NCI-H1417 (cell line): ENCODE data around the gene SRGAP3.
A peak's percentile ranks its signal among the peaks of the same experiment; 100 is the strongest.

ENCODE experiments used
- DNase-seq, 3 experiments: peaks; one replicate each; lab custom pipeline; 2025; lab: John Stamatoyannopoulos, UW

Gene SRGAP3

GRCh38 chr3:8964436-8965370 is 284.7 kb downstream of the SRGAP3 start:
- DNase-seq, result no peak

- DNase-seq, result peak; percentile 83 to 91 (median 88)
Measured at GRCh38 chr3:8963137-8963853, 286.2 kb downstream of the SRGAP3 start, which contains the start of gene RAD18. Gene RAD18, minus strand, starts transcription at chr3:8963472. Its CDS starts 87 bp downstream, at chr3:8963385.

GRCh38 chr3:8962226-8962861 is 287.1 kb downstream of the SRGAP3 start:
- DNase-seq, result no peak

GRCh38 chr3:8959668-8960067 is 289.8 kb downstream of the SRGAP3 start:
- no peak for DNase-seq

GRCh38 chr3:8954938-8955763 is 294.3 kb downstream of the SRGAP3 start:
- DNase-seq, result peak in 1 of 3 experiments; percentile 1

GRCh38 chr3:8953313-8953712 is 296.1 kb downstream of the SRGAP3 start:
- DNase-seq, result no peak

- DNase-seq, result no peak
Measured at GRCh38 chr3:8952130-8952529, 297.3 kb downstream of the SRGAP3 start.

GRCh38 chr3:8945890-8946600 is 303.4 kb downstream of the SRGAP3 start:
- no peak for DNase-seq

GRCh38 chr3:8942746-8943488 is 306.5 kb downstream of the SRGAP3 start:
- no peak for DNase-seq

GRCh38 chr3:8942115-8942514 is 307.3 kb downstream of the SRGAP3 start:
- DNase-seq, result no peak

- no peak for DNase-seq
Measured at GRCh38 chr3:8938021-8938420, 311.4 kb downstream of the SRGAP3 start.

- no peak for DNase-seq
Measured at GRCh38 chr3:8937064-8938020, 312.1 kb downstream of the SRGAP3 start.

GRCh38 chr3:8932507-8932906 is 316.9 kb downstream of the SRGAP3 start:
- no peak for DNase-seq

- DNase-seq, result no peak
Measured at GRCh38 chr3:8931342-8931741, 318.1 kb downstream of the SRGAP3 start.
